Left ventricle myocardium superior (tissue), 1 donor: ENCODE results near the gene ADGB. TPM values are rescaled to one million over a fixed set of nuclear protein-coding genes. Genes with fewer than 3 reads are reported as not detected.
"Not testable (repeated sequence)": the region's sequence is repeated elsewhere in the genome, so short reads cannot be mapped to it uniquely, and the experiment has no call there.

Source experiments
- ATAC-seq: fragments of 200-7000 bp; cut with Tn5 transposase; one replicate; pipeline ENCODE4 v1.9.1; 2020; ENCODE audit warnings: mild to moderate bottlenecking, moderate library complexity
- DNase-seq: peaks from one replicate; pipeline ENCODE4 v3.0.0-alpha.2; 2020
- intact Hi-C: fragments of 100-400 bp; cut with micrococcal nuclease; formaldehyde crosslinking; loops from one replicate; pipeline ENCODE4 v1.11.0; 2022
- total RNA-seq: library from RNA; stranded (reverse); fragmentation: NEBNext Ultra II Directional; extraction: Animal tissue kit (Norgen Biotek cat#: 25700); gene quantifications from one replicate; pipeline ENCODE4 v1.2.1, GENCODE V29; 2021
- donor health status: DM: no; HTN: yes; CAD: no; lungs with severe emphysema.

Gene ADGB
- total RNA-seq, 1 donor from 2014 or later, result not detected

DNA sequence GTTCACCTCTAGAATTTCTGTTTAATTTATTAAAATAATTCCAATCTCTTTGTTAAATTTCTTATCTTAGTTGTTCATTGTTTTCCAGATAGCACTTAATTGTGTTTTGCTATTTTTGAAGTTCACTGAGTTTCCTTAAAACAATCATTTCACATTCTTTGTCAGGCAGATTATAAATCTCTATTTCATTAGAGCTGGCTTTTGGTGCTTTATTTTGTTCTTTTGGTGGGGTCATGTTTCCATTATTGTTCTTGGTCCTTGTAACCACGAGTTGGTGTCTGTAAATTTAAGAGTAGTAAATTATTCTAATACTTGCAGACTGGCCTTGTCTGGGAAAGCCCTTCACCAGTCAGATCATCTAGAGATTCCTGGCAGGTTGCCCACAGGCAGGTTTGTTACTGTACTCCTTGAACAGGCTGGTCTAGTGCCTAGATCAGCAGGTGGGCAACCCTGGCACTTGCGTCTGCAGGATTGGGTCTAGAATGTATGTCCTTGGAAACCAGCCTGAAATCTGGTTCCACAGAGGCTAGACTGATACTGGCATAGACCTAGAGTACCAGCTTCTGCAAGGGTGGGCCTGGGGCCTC is 110.4 kb downstream of the ADGB start:
- ATAC-seq (no peak), DNase-seq (no peak)
- intact Hi-C loops, result loop anchor here (10.0 kb wide), 1 partner anchor 774 kb away; no protein-coding TSS in a partner anchor

DNA sequence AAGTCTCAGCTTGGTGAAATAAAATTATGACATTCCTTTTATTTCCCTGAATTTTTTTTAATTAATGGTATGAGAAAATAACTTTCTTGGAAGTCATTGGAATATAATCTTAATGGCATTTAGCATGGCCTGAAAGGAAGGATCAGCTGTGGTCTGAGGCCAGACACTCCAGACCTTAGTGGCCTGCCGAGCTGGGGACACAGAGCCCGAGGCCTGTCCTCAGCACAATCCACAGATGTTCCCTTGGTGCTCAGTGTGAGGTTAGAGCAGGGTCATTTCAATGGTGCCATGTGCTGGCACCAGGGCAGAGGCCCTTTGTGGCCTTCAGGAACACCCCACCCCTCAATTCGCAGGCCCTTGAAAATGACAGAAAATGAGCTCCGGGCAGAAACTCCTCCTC is 120.6 kb downstream of the ADGB start:
- DNase-seq (no peak), ATAC-seq (no peak)
- intact Hi-C loops, result no loop called here

DNA sequence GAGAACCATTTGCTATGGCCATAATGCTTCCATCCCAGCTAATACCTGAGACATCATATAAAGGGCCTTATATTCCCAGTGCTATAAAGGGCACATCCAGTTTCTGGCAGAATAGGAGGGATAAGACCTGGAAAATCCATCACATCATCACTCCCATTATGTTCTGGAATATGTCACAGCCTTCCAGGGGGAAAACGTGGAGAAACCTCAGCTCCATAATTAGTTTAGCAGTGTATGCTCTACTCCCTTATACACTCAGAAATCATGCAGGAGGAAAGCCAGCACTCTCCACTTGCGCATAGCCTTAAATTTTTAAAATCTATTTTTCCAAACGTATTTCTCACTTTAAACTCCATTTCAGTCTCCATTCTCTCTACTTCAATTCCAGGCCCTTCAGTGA is 140.9 kb downstream of the ADGB start:
- ATAC-seq (no peak), DNase-seq (no peak)
- intact Hi-C loops, result no loop called here

DNA sequence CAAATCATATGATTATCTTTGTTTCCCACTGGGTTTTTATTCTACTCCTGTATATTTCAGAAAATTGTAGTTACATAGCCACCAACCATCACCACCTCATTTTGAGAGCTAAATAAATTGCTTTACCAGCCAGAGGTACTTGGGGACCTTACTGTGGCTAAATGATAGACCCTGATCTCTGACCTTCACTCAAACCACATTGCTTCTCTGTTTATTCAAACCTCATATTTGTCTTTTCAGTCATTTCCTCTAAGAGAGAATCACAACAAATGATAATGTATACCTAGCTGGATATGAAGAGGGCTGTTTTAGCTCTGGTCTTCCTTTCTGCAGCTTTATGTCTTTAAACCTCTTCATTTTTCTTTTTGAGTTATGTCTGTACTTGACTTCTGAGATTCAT is 142.8 kb downstream of the ADGB start:
- DNase-seq, result no peak
- ATAC-seq, result no peak
- intact Hi-C loops, result no loop called here

DNA sequence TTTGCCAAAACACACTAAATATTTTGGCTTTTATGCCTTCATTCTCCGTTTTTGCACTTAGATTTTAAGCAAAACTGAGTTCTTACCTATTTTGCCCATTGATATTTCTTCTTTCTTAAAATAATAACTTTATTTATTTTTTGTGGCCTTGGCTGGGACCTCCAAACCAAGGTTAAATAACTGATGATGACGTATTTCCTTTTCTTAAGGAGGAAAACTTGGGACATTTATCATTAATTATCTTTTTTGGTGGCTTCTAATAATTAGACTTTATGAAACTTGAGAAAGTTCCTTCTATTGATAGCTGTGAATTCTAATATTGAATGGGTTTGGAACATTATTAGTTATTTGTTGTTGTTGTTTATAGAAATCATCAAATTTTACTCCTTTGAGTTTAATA is 154.5 kb downstream of the ADGB start:
- ATAC-seq (no peak), DNase-seq (no peak)
- intact Hi-C loops, result no loop called here

DNA sequence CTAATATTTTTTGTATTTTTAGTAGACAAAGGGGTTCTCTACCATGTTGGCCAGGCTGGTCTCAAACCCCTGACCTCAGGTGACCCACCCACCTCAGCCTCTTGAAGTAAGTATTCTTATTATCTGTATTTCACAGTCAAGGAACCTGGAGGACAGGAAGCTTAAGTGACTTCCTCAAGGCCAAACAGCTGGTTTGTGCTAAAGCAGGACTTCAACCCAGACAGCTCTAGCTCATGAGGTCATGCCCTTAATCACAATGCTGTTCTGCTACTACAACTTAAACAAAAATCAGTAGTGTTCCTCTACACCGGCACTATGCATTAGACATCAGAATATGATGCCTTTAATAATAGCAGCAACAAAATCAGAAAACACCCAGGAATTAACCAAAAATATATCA is 168.9 kb downstream of the ADGB start:
- intact Hi-C loops, result no loop called here
- ATAC-seq, result peak; percentile 24
- no peak for DNase-seq

DNA sequence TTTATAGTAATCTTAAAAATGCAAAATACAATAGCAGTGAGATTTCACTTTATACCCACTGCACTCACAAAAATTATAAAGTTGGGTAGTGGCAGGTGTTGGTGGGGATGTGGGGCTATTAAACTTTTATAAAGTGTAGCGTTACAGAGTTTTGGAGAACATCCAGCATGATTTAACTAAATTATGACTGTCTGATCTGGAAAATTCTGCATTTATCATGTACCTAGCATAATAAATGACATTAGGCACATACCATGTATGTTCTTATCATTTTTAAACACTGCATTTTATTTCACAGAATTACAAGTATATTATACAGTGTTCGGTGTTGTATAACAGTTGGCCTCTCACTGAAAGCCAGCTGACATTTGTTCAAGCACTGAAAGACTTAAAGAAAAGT is 169.9 kb downstream of the ADGB start:
- intact Hi-C loops, result no loop called here
- DNase-seq (no peak), ATAC-seq (no peak)

DNA sequence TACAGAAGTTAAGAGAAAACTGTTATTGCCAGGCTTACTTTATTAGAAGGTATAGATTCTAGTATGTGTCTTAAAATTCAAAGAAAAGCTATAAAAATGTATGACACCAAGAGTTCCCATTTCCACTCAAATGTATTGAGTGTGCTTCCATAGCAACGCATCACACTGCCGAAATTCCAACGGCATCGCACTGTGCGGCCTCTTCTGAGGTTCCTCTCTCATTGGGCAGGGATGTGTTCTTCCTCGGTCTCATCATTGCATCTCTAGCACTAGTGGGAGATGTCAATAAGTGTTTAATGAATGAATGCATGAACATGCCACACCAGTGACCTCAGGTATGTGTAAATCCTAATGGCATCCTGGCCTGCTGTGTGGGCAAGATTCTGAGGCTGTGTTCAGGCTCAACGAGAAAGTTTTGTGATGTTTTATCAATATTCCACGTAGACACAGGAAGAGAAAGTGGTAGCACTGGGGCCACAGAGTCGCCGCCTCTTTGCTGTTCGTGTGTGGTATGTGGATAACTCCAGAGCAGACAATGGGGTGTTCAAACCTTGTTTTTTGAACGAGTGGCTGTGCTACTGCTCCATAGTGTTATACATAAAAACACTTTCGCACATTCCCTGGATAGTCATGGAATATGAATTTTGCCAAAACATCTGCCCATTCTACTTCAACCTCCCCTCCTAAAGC is 171.6 kb downstream of the ADGB start:
- intact Hi-C loops, result no loop called here
- DNase-seq, result peak; percentile 39
- peak; percentile 72 for ATAC-seq

DNA sequence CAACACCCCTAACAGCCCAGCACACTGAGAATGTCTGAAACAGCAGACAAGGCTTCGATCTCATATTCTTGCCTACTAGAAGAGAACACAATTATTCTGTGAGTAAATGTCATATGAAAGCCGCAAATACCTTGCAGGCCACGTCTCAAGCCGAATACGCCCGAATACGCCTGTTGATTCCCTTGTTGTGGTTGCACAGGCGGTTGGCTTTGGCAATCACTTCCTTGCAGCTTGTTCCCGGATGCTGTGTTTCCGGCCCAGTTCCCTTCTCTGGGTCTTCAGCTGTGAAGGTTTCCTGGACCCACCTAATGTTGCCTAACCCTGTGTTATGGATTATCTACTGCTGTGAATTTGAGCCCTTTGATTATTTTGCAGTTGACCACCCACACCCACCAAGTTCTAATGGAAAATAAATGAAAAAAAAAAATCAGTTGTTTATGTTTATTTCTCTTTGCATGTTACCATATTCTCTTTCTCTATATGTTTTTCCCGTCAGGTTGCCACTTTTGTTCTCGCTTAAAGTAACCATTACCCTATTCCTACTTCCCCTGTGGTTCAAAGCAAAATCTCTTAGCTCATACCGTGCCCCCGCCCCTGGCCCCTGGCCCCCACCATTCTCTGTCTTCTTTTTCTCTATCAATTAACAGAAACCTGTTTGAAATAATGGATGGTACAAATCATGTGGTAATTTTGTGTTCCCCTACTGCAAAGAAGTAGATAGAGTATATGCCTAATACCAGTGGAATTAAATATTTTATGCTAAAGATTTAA is 172.4 kb downstream of the ADGB start:
- DNase-seq (peak; percentile 56), ATAC-seq (peak; percentile 88)
- intact Hi-C loops, result no loop called here

DNA sequence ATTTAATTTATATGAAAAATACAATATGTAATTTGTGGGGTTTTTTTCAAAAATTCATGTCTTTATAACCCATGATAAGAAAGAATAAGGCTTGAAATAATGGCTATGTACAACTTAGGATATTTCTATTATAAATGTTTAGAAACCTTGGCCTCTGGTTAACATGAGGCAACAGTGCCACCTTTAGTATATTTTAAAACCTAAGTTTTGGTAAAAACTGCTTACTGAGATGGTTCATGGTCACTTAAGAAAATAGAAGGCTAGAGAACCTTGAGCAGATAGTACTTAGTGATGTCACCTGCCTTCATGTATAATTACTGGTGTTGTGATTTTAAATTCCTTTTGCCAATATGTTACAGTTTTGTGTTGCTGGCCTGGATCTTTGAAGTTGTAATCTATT is 176.4 kb downstream of the ADGB start:
- ATAC-seq (no peak), DNase-seq (no peak)
- intact Hi-C loops, result no loop called here

DNA sequence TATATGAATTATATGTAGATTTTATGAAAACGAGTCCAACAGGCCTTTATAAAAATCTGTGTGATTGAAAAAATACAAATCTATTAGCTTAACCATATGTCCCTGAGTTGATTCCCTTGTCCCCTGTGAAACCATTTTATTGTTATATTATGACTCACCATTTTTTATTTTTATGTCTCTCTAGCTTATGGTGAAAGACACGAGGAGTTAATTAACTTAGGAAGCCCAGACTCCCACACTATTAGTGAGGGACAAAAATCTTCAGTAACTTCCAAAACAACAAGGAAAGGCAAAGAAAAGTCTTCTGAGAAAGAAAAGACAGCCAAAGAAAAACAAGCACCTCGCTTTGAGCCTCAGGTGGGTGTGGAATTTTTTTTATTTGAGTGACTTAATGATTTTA is 183.1 kb downstream of the ADGB start:
- intact Hi-C loops, result no loop called here
- ATAC-seq, result no peak
- DNase-seq, result no peak

DNA sequence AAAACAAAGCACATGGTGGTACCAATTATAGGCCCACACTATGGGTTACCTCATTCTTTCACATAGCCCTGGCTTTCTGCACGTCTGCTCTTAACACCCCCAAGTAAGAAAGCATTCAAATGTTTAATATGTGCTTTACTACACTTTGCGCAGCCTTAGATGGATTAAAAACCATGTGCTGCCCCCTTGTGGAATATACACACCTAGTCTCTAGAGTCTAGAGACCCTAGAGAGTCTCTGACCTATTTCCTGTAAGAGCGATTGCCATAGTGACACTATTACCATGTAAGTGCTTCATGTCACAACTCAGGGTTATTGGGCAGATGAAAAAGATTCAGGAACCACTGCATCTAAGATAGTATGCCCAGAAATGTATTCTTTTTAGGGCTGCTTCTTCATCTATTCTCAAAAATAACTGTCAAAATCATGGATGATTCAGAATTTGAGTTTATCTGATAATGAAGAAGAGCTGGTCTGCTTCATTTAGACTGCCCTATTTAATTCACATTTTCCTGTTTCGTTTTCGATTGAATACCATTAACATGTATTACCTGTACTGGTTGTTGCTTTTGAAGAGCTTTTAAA is 186.3 kb downstream of the ADGB start:
- intact Hi-C loops, result no loop called here
- DNase-seq, result no peak
- no peak for ATAC-seq

DNA sequence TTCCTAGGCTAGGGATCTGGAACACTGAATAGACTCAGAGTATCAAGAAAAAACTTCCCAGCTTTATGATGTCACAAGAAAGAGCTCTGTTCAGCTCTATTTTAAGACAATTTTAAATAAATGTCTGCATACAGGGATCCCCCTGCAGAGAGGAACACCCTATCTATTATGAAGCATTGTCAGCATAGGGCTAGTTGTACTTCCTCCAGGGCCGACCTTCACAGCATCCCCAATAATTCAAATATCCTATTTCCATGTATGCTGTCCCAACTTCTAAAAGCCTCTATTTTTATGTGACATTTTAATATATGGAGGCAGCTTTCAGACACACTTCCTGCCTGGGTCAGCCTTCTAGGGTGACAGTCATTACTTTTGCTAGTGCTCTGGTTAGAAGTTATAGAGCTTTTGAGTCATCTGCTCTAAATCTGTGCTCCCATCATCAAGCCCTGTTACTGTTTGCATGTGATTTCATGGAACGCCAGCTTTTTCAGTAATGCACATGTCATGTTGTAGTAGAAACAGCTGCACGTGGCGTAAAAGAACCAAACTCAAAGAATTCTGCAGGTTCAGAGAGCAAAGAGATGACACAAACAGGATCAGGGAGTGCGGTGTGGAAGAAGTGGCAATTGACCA is 189.2 kb downstream of the ADGB start:
- intact Hi-C loops, result no loop called here
- ATAC-seq, result no peak
- DNase-seq, result no peak

DNA sequence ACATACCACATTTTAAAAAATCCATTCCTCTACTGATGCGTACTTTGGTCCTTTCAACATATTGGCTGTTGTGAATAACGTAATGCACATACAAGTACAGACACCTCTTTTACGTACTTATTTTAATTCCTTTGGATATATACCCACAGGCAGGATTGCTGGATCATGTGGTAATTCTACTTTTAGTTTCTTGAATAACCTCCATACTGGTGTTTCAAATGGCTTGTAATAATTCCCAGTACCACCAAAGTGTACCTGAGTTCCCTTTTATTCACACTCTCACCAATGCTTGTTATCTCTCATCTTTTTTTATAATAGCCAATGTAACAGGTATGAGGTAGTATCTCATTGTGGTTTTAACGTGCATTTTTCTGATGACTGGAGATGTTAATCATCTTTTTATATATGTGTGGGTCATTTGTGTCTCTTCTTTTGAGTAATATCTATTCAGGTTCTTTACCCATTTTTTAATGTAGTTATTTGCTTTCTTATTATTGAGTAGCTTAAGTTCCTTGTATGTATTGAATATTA is 191.9 kb downstream of the ADGB start:
- ATAC-seq, result no peak
- DNase-seq, result no peak

DNA sequence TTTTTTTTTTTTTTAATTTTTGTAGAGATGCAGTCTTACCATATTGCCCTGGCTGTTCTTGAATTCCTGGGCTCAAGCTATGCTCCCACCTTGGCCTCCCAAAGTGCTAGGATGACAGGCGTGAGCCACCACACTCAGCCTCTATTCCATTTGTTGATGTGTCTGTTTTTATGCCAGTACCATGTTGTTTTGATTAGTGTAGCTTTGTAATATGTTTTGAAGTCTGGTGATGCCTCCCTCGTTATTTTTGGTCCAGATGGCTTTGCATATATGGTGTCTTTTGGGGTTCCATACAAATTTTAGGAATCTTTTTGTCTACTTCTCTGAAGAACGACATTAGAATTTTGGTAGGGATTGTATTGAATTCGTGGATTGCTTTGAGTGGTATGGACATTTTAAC is 193.2 kb downstream of the ADGB start:
- intact Hi-C loops, result no loop called here
- no peak for ATAC-seq

More for the DNA sequence above, 191.9 kb downstream of the ADGB start:
- intact Hi-C loops, result no loop called here

DNA sequence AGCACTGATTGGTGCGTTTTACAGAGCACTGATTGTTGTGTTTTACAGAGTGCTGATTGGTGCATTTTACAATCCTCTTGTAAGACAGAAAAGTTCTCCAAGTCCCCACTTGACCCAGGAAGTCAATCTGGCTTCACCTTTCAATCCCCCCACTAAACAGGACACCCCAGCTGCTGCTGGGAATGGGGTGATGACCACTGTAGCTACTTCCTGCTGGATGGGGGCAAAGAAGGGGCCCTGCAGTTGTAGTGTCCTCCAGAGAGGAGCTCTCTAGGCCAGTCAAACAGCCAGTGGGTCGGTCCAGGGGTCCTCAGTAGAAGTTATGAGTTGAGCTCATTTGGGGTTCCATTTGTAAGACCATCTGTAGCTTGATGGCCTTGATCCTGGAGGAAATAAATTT is 194.4 kb downstream of the ADGB start:
- DNase-seq, intact Hi-C loops, ATAC-seq: not testable (repeated sequence)

More for the DNA sequence above, 193.2 kb downstream of the ADGB start:
- no peak for DNase-seq

DNA sequence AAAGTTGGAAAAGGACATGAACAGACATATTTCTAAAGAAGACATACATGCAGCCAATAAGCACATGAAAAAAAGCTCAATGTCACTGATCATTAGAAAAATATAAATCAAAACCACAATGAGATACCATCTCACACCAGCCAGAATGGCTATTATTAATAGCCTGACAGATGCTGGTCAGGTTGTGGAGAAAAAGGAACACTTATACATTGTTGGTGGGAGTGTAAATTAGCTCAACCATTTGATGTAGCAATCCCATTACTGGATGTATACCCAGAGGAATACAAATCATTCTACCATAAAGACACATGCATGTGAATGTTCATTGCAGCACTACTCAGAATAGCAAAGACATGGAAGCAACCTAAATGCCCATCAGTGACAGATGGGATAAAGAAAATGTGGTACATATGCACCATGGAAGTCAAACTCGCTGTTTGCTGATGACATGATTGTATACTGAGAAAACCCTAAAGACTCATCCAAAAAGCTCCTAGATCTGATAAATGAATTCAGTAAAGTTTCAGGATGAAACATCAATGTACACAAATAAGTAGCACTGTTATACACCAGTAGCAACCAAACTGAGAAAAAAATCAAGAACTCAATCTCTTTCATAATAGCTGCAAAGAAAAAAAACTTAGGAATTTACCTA is 196.8 kb downstream of the ADGB start:
- DNase-seq, result no peak

DNA sequence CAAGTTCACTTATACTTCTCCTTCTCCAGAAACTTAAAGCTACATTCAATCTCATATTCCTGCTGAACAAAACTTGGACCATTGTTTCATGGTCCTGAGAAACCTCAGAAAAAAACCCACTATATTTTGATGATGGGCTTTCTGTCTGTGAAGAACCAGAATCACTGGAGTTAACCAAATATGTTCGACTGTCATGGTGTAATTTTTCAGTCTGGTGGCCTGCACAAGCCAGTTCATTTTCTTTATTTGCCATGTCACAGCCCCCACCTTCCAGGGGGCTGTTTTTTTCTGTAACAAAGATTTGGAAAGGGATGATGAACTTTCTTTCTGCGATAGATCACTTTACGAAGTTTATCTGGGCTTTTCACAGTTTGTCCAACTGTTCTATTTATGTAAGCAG is 204.4 kb downstream of the ADGB start:
- intact Hi-C loops, DNase-seq, ATAC-seq: not testable (repeated sequence)

More for the DNA sequence above, 196.8 kb downstream of the ADGB start:
- no peak for ATAC-seq
- intact Hi-C loops, result no loop called here

DNA sequence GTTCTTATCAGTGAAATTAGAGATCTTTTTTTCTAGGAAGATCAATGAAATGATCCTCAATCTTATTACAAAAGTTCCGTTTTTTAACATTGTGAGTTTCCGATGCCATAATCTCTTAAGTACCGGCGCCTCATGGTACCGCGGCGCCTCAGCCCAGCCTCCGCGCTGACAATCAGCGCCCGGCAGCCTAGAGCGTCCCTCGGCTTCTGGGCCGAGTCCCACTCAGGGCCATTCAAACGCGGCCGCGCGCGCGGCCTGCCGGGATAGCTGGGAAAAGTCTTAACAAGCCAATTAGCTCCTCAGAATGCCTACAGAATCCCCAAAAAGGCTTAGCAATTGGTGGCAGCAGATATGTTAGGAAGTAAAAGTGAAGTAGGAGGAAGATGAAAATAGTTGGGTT is 204.8 kb downstream of the ADGB start:
- intact Hi-C loops, result no loop called here
- DNase-seq (peak; percentile 48), ATAC-seq (peak; percentile 72)
